Activated naive CD4-positive, alpha-beta T cell treated with anti-CD3 and anti-CD28 coated beads, Interleukin-2, amount 50 U/mL, for 72 hours (primary cell): ENCODE results near the gene KDM1A. TPM values are rescaled to one million over a fixed set of nuclear protein-coding genes. Genes with fewer than 3 reads are reported as not detected.
"Not testable (repeated sequence)": the region's sequence is repeated elsewhere in the genome, so short reads cannot be mapped to it uniquely, and the experiment has no call there.

ENCODE experiments used
- ATAC-seq, 2 donors: fragments of 150-1000 bp; cut with Tn5 transposase; 2 replicates each; pipeline ENCODE4 v1.10.0; 2021; ENCODE audit warnings: mild to moderate bottlenecking in 2 of 2, moderate library complexity in 2 of 2
- DNase-seq, 2 donors: peaks; one replicate each; pipeline ENCODE4 v3.0.0; 2021 to 2022; ENCODE audit warnings: low spot score in 2 of 2
- H3K27ac Mint-ChIP-seq, 2 donors: one replicate each; pipeline ENCODE4 v1.8.0; 2022; ENCODE audit warnings: mild to moderate bottlenecking in 2 of 2, mixed read lengths in 2 of 2
- H3K36me3 Mint-ChIP-seq, 2 donors: one replicate each; pipeline ENCODE4 v1.8.0; 2022; ENCODE audit warnings: mixed read lengths in 2 of 2
- H3K9me3 Mint-ChIP-seq, 2 donors: one replicate each; pipeline ENCODE4 v1.8.0; 2022; ENCODE audit warnings: mixed read lengths in 2 of 2
- total RNA-seq, 2 donors: library from RNA; stranded (reverse); gene quantifications; one replicate each; pipeline ENCODE4 v1.2.3, GENCODE V29; 2022

The KDM1A gene
- total RNA-seq, 2 donors from 2014 or later, result 27.3 to 61.9 TPM

DNA sequence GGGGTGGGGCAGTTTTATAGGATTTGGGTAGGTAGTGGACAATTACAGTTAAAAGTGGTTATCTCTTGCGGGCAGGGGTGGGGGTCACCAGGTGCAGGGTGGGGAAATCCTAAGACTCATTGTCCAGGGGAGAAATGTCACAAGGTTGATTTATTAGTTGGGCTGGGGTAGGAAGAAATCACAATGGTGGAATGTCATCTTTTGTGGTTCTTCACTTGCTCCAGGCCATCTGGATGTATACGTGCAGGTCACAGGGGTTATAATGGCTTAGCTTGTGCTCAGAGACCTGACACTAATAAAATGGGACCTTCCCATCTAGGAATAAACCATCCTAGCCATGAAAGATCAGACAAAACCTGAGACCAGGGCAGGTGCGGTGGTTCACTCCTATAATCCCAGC lies 15.2 kb upstream of the KDM1A start:
- H3K36me3 Mint-ChIP-seq, result no peaks in the 10 kb centered on the region
- no peak for DNase-seq
- no peak overlapping the region for H3K27ac Mint-ChIP-seq
- no peaks in the 10 kb centered on the region for H3K9me3 Mint-ChIP-seq
- no peak for ATAC-seq

GRCh38 chr1:23004769-23005168 lies 14.5 kb upstream of the KDM1A start:
- H3K27ac Mint-ChIP-seq, ATAC-seq, H3K9me3 Mint-ChIP-seq, H3K36me3 Mint-ChIP-seq, DNase-seq: not testable (repeated sequence)

DNA sequence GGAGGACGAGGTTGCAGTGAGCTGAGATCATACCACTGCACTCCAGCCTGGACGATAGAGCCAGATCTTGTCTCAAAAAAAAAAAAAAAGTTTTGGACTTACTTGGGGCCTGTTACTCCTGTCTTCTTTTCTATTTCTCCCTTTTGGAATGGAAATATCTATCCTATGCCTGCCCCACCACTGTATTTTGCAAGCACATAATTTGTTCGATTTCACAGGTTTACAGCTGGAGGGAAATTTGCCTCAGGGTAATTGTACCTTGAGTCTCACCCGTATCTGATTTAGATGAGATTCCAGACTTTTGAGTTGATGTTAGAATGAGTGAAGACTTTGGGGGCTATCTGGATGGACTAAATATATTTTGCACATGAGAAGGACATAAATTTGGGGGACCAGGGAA lies 12.2 kb upstream of the KDM1A start:
- no peaks in the 10 kb centered on the region for H3K9me3 Mint-ChIP-seq
- no peak for ATAC-seq

DNA sequence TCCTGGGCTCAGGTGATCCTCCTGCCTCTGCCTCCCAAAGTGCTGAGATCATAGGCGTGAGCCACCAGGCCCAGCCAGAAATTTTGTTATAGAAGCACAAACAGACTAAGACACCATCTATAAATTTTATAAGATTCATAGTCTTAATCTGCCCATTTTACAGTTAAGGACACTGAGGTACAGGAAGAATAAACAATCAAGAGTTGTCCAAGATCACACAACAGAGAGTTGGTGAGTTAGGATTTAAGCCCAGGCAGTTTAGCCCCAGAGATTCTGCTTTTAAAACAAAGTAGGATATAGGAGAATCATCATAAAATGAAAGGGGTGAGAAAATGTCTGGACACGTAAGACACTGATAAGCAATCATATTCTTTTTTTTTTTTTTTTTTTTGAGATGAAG lies 10.4 kb upstream of the KDM1A start:
- DNase-seq (no peak), ATAC-seq (no peak)
- Mint-ChIP-seq H3K9me3 (no peaks in the 10 kb centered on the region), H3K27ac (no peak overlapping the region), H3K36me3 (no peaks in the 10 kb centered on the region)

More for the DNA sequence above, 12.2 kb upstream of the KDM1A start:
- Mint-ChIP-seq H3K36me3 (no peaks in the 10 kb centered on the region), H3K27ac (peak overlapping the region in 1 of 2 donors; percentile 26)
- no peak for DNase-seq

GRCh38 chr1:23010025-23010424 lies 9.2 kb upstream of the KDM1A start:
- H3K9me3 Mint-ChIP-seq, H3K36me3 Mint-ChIP-seq, H3K27ac Mint-ChIP-seq, DNase-seq, ATAC-seq: not testable (repeated sequence)

GRCh38 chr1:23013657-23014056 lies 5.6 kb upstream of the KDM1A start:
- Mint-ChIP-seq H3K9me3 (no peaks in the 10 kb centered on the region), H3K36me3 (no peaks in the 10 kb centered on the region), H3K27ac (no peak overlapping the region)
- ATAC-seq, result no peak
- DNase-seq, result no peak

GRCh38 chr1:23018661-23019093 lies 591 bp upstream of the KDM1A start:
- ATAC-seq (no peak), DNase-seq (no peak)
- Mint-ChIP-seq H3K27ac (peak overlapping the region; percentile 90 to 92), H3K9me3 (peaks cover 0 to 5% of the 10 kb centered on the region in 2 donors), H3K36me3 (peaks cover 11 to 24% of the 10 kb centered on the region in 2 donors)

- DNase-seq (peak in 1 of 2 donors; percentile 15), ATAC-seq (peak; percentile 31 to 36)
- Mint-ChIP-seq H3K9me3 (peaks cover 0 to 5% of the 10 kb centered on the region in 2 donors), H3K27ac (peak overlapping the region; percentile 90 to 95), H3K36me3 (peaks cover 11 to 30% of the 10 kb centered on the region in 2 donors)
Observed at GRCh38 chr1:23019863-23020625, 776 bp downstream of the KDM1A start.

DNA sequence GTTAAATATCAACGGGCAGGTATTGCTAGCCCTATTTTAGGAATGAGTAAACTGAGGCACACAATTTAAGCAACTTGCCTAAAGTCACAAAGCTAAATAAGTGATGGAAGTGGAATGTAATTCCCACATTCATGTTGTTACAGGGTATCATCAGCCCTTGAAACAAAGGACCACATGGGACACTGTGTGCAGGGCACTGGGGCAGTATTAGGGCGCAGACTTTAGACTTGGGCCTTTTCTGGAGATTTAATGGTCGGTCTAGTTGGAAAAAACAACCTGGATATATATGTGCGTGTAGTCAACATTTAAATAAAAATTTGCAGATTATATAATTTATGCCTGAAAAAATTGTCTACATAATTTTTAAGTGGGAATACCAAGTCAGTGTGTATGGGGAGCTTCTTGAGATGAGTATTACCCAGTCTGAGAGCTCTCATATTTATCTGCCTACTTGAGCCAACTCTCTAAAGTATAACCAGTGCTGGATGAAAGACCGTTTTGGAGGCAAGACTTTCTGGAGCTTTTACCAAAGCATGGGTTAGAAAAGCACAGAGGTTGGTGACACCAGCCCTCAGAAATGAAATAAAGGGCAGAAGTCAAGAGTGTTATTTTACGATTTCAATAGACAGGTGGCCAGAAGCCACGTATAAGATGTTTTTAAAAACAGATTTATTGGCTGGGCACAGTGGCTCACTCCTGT lies 1.6 kb downstream of the KDM1A start:
- no peak for DNase-seq
- H3K9me3 Mint-ChIP-seq, result peaks cover 0 to 5% of the 10 kb centered on the region in 2 donors
- peak overlapping the region in 1 of 2 donors; percentile 90 for H3K27ac Mint-ChIP-seq
- no peak for ATAC-seq
- H3K36me3 Mint-ChIP-seq, result peaks cover 11 to 30% of the 10 kb centered on the region in 2 donors

GRCh38 chr1:23021834-23022233 lies 2.6 kb downstream of the KDM1A start:
- Mint-ChIP-seq H3K27ac (no peak overlapping the region), H3K36me3 (peaks cover 11 to 30% of the 10 kb centered on the region in 2 donors), H3K9me3 (peaks cover 0 to 5% of the 10 kb centered on the region in 2 donors)
- ATAC-seq, result no peak
- DNase-seq, result no peak

- DNase-seq, result no peak
- Mint-ChIP-seq H3K27ac (no peak overlapping the region), H3K9me3 (peaks cover 0 to 5% of the 10 kb centered on the region in 2 donors), H3K36me3 (peaks cover 11 to 30% of the 10 kb centered on the region in 2 donors)
- ATAC-seq, result no peak
Observed at GRCh38 chr1:23023174-23023845, 4.0 kb downstream of the KDM1A start.

- Mint-ChIP-seq H3K36me3 (peaks cover 0 to 23% of the 10 kb centered on the region in 2 donors), H3K9me3 (peaks cover 0 to 5% of the 10 kb centered on the region in 2 donors), H3K27ac (no peak overlapping the region)
- DNase-seq (no peak), ATAC-seq (peak in 1 of 2 donors; percentile 37)
Observed at GRCh38 chr1:23026568-23026967, 7.3 kb downstream of the KDM1A start.

- peaks cover 0 to 23% of the 10 kb centered on the region in 2 donors for H3K36me3 Mint-ChIP-seq
Observed at GRCh38 chr1:23027352-23027907, 8.2 kb downstream of the KDM1A start.

GRCh38 chr1:23029337-23029736 lies 10.1 kb downstream of the KDM1A start:
- ATAC-seq, result no peak
- Mint-ChIP-seq H3K9me3 (no peaks in the 10 kb centered on the region), H3K27ac (no peak overlapping the region), H3K36me3 (peaks cover 0 to 5% of the 10 kb centered on the region in 2 donors)
- no peak for DNase-seq

More at GRCh38 chr1:23027352-23027907, 8.2 kb downstream of the KDM1A start:
- H3K9me3 Mint-ChIP-seq, result peaks cover 0 to 5% of the 10 kb centered on the region in 2 donors
- DNase-seq (no peak), ATAC-seq (no peak)
- no peak overlapping the region for H3K27ac Mint-ChIP-seq

DNA sequence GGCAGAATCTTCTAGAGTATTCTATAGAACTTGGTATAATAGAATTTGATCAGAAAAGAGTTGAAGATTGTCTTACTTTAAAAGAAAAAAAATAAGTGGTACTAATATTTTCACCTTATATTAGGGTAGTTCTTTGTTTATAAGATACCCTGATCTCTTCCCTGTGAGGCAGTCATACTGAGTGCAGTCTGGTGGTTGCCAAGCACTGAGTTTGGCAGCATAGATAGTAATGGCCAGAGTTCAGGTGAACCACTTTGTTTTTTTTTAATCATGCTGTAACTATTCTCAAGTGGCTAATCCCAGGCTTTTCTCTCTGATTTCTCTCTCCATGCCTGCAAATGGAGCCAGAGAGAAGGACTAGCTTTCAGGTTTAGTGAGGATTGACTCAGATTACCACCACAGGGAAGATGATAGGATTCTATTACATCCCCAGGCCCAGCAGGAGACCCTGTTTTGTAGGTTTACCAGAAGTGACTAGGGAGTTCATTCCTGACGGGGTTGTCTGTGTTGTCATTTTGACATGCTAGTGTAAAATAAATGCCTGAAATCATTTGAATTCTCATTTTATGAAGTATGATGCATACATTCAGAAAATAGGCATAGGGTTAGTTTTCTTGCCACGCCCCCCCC lies 16.7 kb downstream of the KDM1A start:
- Mint-ChIP-seq H3K36me3 (peaks cover 0 to 16% of the 10 kb centered on the region in 2 donors), H3K9me3 (no peaks in the 10 kb centered on the region), H3K27ac (no peak overlapping the region)
- ATAC-seq, result no peak
- no peak for DNase-seq

- H3K27ac Mint-ChIP-seq, result no peak overlapping the region
- no peaks in the 10 kb centered on the region for H3K9me3 Mint-ChIP-seq
- DNase-seq, result no peak
- no peak for ATAC-seq
- H3K36me3 Mint-ChIP-seq, result peaks cover 0 to 16% of the 10 kb centered on the region in 2 donors
Observed at GRCh38 chr1:23037081-23037740, 17.9 kb downstream of the KDM1A start.
